ENCODE measurements around the gene CHAT.

CHAT gene

DNA sequence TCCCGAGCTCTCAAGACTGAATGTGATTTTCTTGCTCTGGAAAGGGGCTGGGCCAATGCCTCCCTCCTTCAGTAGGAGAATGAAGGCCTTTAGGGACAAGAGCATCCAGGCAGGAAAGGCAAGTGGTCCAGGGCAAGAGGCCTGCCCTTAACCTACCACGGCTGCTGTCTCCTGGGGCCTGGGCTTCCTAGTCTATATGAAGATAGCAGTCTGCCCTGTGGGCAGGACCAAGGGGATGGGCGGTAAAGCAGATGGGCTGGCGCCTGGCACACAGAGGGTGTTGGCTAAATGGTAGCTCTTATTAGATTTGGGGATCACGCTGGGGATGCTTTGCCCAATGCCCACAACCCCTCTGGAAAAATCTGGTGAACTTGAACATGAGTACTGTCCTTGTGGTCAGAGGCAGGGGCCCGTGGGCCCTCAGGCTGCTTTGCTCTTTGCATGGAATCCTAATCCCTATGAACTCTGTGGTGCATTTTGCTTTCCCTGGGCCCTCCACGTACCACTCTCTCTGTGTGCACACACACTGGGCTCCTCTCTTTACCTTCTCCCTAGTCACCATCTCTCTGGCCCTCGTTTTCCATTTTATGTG is 20.3 kb downstream of the CHAT start:
- H3K4me3 ChIP-seq (ENCODE audit: low read depth, low read length), result no peak overlapping the region
- DNase-seq (ENCODE audit: low read depth), result no peak
- TF ChIP-seq, protein P1, sequence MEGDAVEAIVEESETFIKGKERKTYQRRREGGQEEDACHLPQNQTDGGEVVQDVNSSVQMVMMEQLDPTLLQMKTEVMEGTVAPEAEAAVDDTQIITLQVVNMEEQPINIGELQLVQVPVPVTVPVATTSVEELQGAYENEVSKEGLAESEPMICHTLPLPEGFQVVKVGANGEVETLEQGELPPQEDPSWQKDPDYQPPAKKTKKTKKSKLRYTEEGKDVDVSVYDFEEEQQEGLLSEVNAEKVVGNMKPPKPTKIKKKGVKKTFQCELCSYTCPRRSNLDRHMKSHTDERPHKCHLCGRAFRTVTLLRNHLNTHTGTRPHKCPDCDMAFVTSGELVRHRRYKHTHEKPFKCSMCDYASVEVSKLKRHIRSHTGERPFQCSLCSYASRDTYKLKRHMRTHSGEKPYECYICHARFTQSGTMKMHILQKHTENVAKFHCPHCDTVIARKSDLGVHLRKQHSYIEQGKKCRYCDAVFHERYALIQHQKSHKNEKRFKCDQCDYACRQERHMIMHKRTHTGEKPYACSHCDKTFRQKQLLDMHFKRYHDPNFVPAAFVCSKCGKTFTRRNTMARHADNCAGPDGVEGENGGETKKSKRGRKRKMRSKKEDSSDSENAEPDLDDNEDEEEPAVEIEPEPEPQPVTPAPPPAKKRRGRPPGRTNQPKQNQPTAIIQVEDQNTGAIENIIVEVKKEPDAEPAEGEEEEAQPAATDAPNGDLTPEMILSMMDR (IDR thresholded peaks at IDR 0.05; ENCODE audit: control insufficient read depth, extremely low read depth, insufficient read depth), result no peak

DNA sequence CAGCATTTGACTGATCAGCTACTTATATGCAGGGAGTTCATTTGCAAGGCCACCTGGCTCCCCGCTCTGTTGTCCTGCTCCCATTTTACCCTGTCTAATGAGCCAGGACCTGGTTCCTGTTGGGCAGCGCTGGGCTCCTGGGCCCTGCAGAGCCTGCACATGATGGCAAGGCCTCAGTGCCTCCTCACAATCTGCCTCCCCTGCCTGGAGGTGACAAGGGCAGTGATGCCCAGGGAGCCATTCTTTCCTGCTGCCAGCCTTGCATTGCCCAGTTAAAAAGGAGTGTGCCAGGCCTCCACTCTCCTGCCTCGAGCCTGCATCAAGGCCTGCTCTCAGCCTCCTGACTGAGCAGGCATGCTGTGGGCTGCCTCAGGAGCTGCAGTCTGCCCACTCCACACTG is 28.5 kb downstream of the CHAT start:
- H3K4me3 ChIP-seq (ENCODE audit: low read depth, low read length), result no peak overlapping the region
- no peak for DNase-seq (ENCODE audit: low read depth)
- TF ChIP-seq, protein P1 (IDR thresholded peaks at IDR 0.05; ENCODE audit: control insufficient read depth, extremely low read depth, insufficient read depth), result no peak

DNA sequence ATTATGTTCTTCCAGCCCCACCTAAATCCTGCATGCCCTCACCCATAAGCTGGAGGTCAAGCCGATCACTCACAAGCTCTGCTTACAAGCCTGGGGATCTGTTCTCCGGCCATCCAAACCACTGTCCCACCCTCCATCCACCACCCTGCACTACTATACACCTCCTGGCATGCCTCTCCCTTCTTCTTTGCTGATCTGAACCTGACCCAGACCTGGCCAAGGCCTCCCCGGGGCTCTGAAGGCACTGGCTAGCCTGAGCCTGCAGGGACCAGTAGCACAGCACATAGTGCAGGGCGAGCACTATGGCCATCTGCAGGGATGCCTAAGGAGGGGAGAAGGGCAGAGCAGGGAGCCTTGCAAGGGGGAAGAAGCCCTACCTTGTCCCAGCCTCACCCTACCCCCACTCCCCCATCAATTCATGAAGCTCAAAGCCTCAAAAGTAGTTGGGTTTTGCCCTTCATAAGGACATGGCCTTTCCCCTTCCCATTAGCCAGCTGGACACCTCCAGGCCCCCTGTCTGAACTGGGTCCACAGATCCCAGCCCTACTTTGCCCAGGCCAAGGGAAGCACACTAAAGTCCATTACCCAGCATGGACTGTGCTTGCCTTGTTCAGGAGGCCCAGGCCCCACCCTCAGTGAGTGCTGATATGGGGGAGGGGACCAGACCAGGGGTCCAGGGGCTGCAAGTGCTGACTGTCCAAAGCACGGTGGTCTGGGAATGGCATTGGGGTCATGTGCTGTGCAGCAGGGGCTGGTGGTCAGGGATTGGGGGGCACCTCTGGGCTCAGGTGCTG is 29.6 kb downstream of the CHAT start:
- DNase-seq (ENCODE audit: low read depth), result no peak
- TF ChIP-seq, protein P1 (IDR thresholded peaks at IDR 0.05; ENCODE audit: control insufficient read depth, extremely low read depth, insufficient read depth), result no peak
- H3K4me3 ChIP-seq (ENCODE audit: low read depth, low read length), result no peak overlapping the region

DNA sequence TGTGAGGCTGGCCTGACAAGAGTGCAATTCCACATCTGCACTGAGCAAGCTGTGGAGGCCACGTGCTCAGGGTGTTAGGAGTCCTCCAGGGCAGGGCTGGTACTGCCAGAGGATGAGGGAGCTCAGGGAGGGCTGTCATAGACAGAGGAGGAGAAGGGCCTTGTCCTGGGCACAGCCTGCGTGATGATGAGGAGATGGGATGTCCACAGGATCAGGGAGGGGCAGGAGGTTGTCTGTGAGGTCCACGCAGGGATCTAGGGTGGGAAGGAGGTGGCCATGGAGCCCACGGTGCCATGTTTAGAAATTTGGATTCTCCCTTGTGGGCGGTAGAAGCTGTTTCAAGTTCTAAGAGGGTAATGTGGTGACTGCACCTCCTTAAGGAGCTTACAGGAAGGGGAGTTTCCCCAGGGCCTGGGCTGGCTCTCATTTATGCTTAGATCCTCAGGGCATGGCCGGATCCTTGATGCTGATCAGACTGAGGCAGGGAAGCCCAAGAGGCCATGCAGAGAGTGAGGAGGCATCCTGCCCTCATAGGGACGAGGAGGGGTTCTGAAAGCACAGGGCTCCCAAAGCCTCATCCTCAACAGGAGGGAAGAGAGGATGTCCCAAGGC is 30.3 kb downstream of the CHAT start:
- TF ChIP-seq, protein P1 (IDR thresholded peaks at IDR 0.05; ENCODE audit: control insufficient read depth, extremely low read depth, insufficient read depth), result no peak
- H3K4me3 ChIP-seq (ENCODE audit: low read depth, low read length), result no peak overlapping the region
- DNase-seq (ENCODE audit: low read depth), result no peak

DNA sequence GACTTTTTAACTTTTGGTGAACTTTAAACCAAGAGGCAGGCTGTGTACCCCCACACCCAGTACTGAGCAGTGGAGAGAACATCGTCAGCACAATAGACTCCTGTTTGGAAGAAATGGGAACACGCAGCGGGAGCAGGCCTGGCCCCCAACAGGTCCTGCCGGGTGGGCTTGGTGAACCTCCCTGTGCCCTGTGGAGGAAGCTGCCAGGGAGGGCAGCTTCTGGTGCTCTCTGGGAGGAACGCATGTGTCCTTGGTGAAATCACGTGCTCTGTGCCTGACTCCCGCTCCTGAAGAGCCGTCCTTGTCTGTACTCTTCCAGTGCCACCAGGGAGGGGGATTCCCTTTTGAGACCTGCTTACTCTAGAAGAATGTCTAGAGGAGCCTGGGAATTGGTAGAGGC is 31.6 kb downstream of the CHAT start:
- no peak overlapping the region for H3K4me3 ChIP-seq (ENCODE audit: low read depth, low read length)
- TF ChIP-seq, protein P1 (IDR thresholded peaks at IDR 0.05; ENCODE audit: control insufficient read depth, extremely low read depth, insufficient read depth), result no peak
- no peak for DNase-seq (ENCODE audit: low read depth)

DNA sequence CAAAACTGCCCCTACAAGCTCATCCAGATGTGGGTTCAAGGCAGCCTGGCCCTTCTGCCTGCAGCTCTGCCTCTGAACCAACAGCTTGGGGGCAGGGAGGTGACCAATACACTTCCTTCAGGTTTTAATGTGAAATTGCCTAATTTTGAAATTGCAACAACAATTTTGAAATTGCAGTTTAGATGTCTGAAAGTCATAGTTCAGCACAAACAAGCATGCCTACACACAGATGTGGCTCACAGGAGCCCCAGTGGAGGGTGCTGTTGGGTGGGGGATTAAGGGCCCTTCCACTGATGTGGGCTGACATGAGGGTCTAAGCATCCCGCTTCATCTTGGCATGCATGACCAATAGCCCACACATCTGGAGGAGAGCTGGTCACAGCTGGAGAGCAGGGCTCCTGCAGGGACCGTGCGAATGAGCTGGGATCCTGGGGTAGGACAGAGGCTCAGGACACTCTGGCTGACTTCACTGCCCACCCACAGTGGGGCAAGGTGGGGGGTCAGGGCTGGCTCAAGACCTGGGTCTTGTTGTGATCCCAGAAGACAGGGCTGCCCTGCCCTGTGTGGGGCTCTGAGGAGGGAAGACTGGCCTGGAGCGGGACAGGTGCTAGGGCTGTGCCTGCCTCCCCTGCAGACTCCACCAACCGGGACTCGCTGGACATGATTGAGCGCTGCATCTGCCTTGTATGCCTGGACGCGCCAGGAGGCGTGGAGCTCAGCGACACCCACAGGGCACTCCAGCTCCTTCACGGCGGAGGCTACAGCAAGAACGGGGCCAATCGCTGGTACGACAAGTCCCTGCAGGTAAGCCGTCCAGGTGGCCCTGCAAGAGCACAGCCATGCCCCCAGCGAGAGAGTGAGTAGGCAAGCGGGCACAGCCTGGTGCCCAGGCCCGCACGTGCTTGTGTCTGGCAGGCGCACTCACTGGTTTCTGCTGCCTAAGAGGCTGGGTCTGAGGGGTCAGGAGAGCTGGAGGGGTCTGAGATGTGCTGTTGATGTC is 32.3 kb downstream of the CHAT start:
- H3K4me3 ChIP-seq (ENCODE audit: low read depth, low read length), result no peak overlapping the region
- no peak for DNase-seq (ENCODE audit: low read depth)
- TF ChIP-seq, protein P1 (IDR thresholded peaks at IDR 0.05; ENCODE audit: control insufficient read depth, extremely low read depth, insufficient read depth), result no peak

All from LNCaP clone FGC (cell line).